SJSA1 (cell line): ENCODE data around the gene RNLS. TPM values are rescaled to one million over a fixed set of nuclear protein-coding genes. Genes with fewer than 3 reads are reported as not detected.
A peak's percentile ranks its signal among the peaks of the same experiment; 100 is the strongest.

Experiments used
- DNase-seq, 2 experiments: peaks; one replicate each; pipeline ENCODE4 v3.0.0-alpha.2; 2015 to 2020; ENCODE audit warnings: low spot score in 2 of 2, low read depth in 1 of 2
- H3K27ac ChIP-seq: fragments of 250-450 bp; sonication (Bioruptor Pico); 2 replicates; pipeline ENCODE4 v1.5.1; 2020; ENCODE audit warnings: mild to moderate bottlenecking, moderate library complexity
- H3K27me3 ChIP-seq: fragments of 250-450 bp; sonication (Bioruptor Pico); replicated peaks from 2 replicates; pipeline ENCODE4 v1.5.1; 2020; ENCODE audit warnings: mild to moderate bottlenecking, moderate library complexity
- H3K36me3 ChIP-seq: fragments of 250-450 bp; sonication (Bioruptor Pico); 2 replicates; pipeline ENCODE4 v1.5.1; 2020; ENCODE audit warnings: mild to moderate bottlenecking
- H3K4me1 ChIP-seq: fragments of 250-450 bp; sonication (Bioruptor Pico); replicated peaks from 2 replicates; pipeline ENCODE4 v1.6.1; 2021; ENCODE audit warnings: mild to moderate bottlenecking
- H3K4me3 ChIP-seq: fragments of 250-450 bp; sonication (Bioruptor Pico); 2 replicates; pipeline ENCODE4 v1.5.1; 2020; ENCODE audit warnings: mild to moderate bottlenecking
- H3K9me3 ChIP-seq: fragments of 250-450 bp; sonication (Bioruptor Pico); replicated peaks from 2 replicates; pipeline ENCODE4 v1.5.1; 2020; ENCODE audit warnings: mild to moderate bottlenecking
- total RNA-seq: library from RNA; depleted of rRNA; stranded (reverse); fragments of >200 nt; shearing (Covaris generic); gene quantifications from 2 replicates; pipeline ENCODE4 v1.2.3, GENCODE V29; 2014

Gene RNLS
- total RNA-seq, 1 experiment from 2014 or later = not detected

DNA sequence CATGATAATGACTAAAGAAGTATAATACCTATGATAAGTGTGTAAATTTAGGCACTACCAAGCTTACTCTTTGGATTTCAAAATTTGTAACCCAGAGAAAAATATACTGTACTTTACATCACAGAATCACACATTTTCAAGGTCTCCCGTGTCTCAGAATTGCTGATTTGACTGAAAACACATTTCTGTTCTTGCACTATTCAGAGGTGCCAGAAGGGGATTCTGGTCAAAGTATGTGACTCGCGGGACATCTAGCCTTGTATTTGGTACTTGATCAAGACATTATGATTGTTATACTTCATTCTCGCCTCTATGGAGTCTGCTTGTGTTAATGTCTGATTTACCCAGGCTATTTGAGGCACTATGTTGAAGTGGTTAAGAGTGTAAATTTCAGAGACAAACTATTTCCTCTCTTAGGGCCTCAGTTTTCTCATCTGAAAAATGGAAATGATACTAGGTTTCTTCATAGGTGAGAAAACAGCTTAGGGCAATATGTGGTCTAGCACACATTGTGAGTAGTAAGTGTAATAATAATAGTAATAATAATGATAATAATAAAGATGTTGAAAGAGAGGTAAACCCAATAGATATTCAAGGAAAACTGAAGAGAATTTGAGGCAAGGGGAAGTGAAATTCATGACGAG lies 320.4 kb downstream of the RNLS start:
- no peaks in the 10 kb centered on the region for H3K27me3 ChIP-seq
- H3K27ac ChIP-seq = no peak overlapping the region
- no peaks in the 10 kb centered on the region for H3K9me3 ChIP-seq
- no peak for DNase-seq
- H3K36me3 ChIP-seq = no peaks in the 10 kb centered on the region
- no peaks in the 10 kb centered on the region for H3K4me1 ChIP-seq
- no peak overlapping the region for H3K4me3 ChIP-seq

DNA sequence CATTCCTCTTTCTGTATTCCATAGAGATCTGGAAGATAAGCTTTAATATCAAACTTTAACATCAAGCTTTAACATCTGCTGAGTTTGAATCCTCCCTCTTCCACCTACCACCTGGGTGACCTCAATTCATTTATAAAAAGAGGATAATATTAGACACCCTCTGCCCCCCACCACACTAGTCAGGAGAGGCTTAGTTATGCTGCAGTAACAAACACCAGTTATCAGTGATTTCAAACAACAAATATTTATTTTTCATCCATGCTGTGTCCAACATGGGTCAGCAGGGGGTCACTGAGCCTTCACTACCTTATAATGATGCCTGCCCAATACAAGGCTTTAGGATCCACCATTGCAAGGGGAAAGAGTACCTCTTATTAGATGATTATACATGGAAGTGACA lies 322.0 kb downstream of the RNLS start:
- no peaks in the 10 kb centered on the region for H3K4me1 ChIP-seq
- no peak overlapping the region for H3K27ac ChIP-seq
- H3K9me3 ChIP-seq = no peaks in the 10 kb centered on the region
- H3K27me3 ChIP-seq = no peaks in the 10 kb centered on the region
- H3K4me3 ChIP-seq = no peak overlapping the region
- DNase-seq = no peak
- H3K36me3 ChIP-seq = no peaks in the 10 kb centered on the region

DNA sequence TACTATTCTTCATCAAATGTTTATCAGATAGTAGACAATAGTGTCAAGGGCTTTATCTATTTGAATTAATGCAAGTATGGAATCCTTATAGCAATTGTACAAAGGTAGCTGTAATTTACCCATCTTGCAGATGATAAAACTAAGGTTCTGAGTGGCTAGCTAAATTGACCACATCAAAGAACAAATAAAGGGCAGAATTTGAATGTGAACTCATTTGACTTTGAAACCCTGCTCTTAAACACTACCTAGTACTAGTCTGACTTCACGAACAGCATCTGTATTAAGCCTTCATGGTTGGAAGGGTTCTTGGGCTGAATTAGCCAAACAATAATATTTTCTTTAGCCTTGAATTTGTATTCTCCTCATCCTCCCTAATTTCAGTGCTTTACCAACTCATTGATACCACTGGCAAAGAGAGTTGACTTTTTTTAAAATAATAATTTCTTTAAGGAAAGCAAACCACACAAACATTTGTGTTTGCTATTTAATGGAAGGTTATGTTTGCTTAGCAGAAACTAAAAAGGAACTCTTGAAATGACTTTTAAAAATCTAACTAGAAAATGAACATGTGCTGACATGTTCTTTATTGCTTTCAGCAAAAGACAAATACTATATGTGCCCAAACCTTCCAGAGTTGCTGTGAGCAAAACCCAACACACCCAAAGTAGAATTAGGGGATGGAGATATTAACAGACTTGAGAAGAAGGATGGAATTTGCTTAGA lies 322.6 kb downstream of the RNLS start:
- Histone ChIP-seq H3K4me1 (no peaks in the 10 kb centered on the region), H3K4me3 (no peak overlapping the region)
- no peak for DNase-seq

DNA sequence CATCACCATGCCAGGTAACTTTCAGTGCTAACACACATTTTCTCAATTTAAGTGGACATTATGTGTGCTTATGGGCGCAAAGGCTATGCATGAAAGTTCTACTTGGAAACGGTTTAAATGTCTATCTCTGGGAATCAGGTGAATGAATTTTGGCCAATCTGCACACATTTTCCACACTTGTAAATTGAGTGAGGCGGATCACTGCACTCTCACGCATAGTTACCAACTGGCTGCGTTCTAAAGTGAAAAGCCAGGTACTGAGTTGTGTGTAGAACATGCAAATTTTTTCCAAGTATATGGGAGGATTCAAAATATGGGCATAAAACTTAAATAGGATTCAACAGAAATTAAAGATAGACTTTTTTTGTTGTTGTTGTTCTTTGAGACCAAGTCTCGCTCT lies 323.7 kb downstream of the RNLS start:
- H3K36me3 ChIP-seq = no peaks in the 10 kb centered on the region
- no peak overlapping the region for H3K27ac ChIP-seq
- H3K9me3 ChIP-seq = no peaks in the 10 kb centered on the region
- H3K4me1 ChIP-seq = peaks cover 4% of the 10 kb centered on the region
- H3K27me3 ChIP-seq = no peaks in the 10 kb centered on the region
- no peak for DNase-seq
- no peak overlapping the region for H3K4me3 ChIP-seq

More for the DNA sequence above, 322.6 kb downstream of the RNLS start:
- Histone ChIP-seq H3K36me3 (no peaks in the 10 kb centered on the region), H3K27me3 (no peaks in the 10 kb centered on the region), H3K9me3 (no peaks in the 10 kb centered on the region), H3K27ac (no peak overlapping the region)

DNA sequence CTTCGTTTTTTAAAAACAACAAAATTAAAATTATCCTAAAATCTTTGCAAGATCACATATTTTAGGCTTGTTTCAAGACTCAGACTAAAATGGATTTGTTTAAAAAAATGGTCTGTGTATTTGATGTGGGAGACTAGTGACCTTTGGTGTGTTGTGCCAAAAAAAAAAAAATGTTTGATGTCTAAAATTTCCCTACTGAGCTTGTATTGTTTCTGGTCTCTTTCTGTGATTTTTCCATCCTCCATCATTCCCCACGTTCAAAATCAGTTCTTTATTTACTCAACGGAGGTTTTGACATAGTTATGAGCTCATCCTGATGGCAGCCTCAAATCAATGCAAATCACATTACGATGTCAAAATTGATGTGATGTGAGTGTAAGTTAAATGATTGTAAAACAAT lies 326.2 kb downstream of the RNLS start:
- no peaks in the 10 kb centered on the region for H3K27me3 ChIP-seq
- H3K36me3 ChIP-seq = no peaks in the 10 kb centered on the region
- H3K4me3 ChIP-seq = no peak overlapping the region
- H3K9me3 ChIP-seq = no peaks in the 10 kb centered on the region
- H3K27ac ChIP-seq = no peak overlapping the region
- H3K4me1 ChIP-seq = peaks cover 10% of the 10 kb centered on the region
- DNase-seq = no peak

DNA sequence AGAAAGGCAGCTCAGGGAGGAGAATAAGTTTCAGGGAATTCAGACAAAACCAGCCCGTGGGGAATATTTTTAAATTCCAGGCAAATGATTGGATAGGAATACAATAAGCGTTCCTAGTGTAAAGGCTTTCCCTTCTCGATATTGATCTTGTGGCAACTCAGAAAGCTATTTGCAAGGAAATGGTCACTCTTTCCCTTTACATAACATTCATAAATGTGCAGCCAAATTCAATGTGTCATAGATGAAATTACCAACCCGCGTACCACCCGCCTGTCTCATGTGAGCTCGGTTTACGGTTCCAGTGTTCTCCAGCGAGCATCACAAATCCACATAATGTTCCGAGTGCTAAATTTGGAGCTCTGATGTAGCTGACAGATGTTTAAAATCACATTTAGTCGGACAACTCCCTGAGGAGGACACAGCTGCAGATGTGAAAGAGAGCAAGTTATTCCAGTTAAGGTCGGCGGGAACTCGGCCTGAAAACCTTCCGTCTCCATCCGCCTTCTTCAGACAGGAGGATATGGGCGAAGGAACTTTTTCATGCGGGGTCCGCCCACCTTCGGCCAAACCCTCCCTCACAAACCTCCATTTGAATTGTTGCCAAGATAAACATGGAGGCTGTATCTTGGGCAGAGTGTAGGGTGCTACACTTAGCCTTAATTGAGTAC lies 327.0 kb downstream of the RNLS start:
- Histone ChIP-seq H3K27ac (no peak overlapping the region), H3K36me3 (no peaks in the 10 kb centered on the region), H3K27me3 (no peaks in the 10 kb centered on the region), H3K4me1 (peaks cover 10% of the 10 kb centered on the region), H3K9me3 (no peaks in the 10 kb centered on the region), H3K4me3 (no peak overlapping the region)
- no peak for DNase-seq

DNA sequence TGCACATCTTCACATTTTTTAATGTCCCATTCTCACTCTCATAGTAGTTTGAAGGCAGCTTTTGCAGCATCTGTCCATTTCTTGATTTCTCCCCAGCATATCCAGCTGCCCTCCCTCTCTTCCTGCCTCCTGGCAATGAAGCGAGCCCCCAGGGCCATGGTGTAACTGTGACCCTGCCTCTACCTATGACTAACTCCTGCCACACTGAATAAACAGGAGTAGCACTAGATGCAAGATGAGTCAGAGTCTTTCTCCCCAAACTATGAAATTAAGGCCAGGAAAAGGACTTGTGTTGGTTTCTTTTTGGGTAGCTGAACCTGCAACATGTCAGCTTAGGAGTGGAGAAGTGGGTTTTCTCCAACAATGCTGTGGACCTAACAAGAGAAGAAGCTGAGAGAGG lies 329.0 kb downstream of the RNLS start:
- H3K4me3 ChIP-seq = no peak overlapping the region
- no peaks in the 10 kb centered on the region for H3K9me3 ChIP-seq
- no peaks in the 10 kb centered on the region for H3K27me3 ChIP-seq
- no peak overlapping the region for H3K27ac ChIP-seq
- peak; percentile 42 to 52 for DNase-seq
- peaks cover 13% of the 10 kb centered on the region for H3K4me1 ChIP-seq
- H3K36me3 ChIP-seq = no peaks in the 10 kb centered on the region

DNA sequence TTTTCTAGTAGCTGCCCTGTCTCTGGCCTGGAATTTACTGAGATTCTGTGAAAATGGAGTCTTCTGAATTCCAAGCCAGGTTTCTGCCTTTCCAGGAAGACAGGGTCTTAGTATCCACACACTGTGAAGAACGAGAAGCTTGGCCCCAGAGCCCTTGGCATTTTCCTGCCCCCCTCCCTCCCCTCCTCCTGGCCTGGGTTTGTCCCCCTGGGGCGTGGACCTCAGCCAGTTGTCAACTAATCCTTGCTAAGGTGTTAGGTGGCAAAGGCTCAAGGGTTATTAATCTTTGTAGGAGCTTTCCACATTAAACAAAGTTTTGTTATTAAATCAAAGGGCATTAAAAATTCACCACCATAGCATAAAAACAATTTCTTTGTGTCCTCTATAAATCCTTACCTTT lies 329.5 kb downstream of the RNLS start:
- Histone ChIP-seq H3K9me3 (no peaks in the 10 kb centered on the region), H3K36me3 (no peaks in the 10 kb centered on the region), H3K27ac (no peak overlapping the region), H3K27me3 (no peaks in the 10 kb centered on the region), H3K4me3 (no peak overlapping the region), H3K4me1 (peaks cover 13% of the 10 kb centered on the region)
- DNase-seq = no peak

DNA sequence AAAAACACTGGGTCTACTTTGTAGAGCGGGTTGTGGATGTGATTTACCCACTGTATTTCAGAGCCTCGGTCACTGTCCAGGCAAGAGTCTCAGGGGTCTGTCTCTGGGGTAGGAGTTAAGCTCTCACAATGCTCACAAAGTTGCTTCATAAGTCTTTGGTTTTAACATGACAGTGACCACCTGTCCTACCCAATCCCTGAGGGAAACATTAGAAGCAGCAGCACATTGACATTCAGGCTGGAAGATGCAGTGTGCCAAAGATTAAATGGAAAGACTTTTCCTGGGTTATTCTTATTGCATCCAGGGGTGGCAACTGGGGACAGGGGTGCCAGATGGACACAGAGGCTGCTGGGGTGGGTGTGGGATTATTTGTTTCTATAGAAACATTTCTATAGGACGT lies 330.0 kb downstream of the RNLS start:
- no peaks in the 10 kb centered on the region for H3K9me3 ChIP-seq
- H3K4me3 ChIP-seq = no peak overlapping the region
- no peak overlapping the region for H3K27ac ChIP-seq
- no peaks in the 10 kb centered on the region for H3K36me3 ChIP-seq
- H3K4me1 ChIP-seq = peaks cover 13% of the 10 kb centered on the region
- DNase-seq = no peak
- H3K27me3 ChIP-seq = no peaks in the 10 kb centered on the region

DNA sequence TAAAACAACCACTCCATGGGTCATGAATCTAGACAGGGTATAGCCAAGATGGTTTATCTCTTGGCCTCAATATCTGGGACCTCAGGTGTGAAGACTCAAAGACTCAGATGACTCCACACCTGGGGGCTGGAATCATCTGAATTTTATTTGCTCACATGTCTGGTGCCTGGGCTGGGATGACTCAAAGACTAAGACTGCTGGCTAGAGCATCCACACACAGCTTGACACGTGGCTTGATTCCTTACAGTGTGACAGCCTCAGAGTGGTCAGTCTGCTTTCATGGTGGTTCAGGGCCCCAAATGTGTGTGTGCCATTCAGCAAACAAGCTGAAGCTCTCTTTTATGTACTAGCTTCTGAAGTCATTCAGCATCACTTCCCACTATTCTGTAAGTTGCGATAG lies 333.7 kb downstream of the RNLS start:
- H3K4me1 ChIP-seq = peaks cover 10% of the 10 kb centered on the region

DNA sequence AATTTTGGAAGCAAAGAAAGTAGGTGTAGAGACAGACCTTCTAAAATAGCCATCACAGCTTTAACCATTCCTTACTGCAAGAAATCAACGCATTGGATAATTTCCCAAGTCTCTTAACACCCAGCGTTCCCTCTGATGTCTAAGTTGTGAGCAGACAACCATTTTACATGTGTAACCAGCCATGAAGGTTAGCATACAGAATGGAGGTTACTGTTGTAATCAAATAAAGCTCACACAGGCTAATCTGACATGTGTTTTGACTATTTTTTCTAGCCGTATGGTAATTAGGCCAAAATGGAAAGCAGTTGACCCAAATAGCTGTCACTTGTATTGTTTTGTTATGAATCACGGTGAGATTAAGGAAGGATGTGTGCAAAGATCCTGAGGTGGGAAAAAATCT lies 336.4 kb downstream of the RNLS start:
- no peak overlapping the region for H3K27ac ChIP-seq

More for the DNA sequence above, 333.7 kb downstream of the RNLS start:
- H3K4me3 ChIP-seq = no peak overlapping the region
- no peaks in the 10 kb centered on the region for H3K27me3 ChIP-seq
- no peak for DNase-seq
- H3K27ac ChIP-seq = no peak overlapping the region
- H3K9me3 ChIP-seq = no peaks in the 10 kb centered on the region
- no peaks in the 10 kb centered on the region for H3K36me3 ChIP-seq

DNA sequence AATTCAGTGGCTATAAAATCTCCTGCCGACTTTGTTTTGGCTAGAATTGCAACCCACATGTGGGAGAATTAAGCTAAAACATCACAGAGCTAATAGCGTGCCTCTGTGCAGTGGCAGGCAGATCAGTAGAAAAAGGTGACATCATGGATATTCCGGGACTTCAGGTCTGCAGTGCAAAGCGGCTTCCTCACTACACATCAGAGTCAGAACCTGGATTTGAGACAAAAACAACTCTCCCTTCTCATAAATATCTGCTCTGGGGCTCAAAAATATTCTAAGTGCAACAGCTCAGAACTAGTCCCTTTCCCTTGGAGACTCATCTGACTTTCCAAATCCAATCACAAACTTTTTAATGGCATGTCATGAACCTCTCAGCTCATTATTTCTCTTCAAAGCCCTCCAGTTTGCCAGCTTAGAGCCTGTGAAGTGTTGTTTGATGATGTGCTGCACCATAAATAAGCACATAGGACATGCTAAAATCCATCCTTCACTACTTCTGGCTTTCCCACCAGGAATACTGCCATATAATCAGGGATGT lies 337.1 kb downstream of the RNLS start:
- Histone ChIP-seq H3K27me3 (no peaks in the 10 kb centered on the region), H3K27ac (no peak overlapping the region), H3K9me3 (no peaks in the 10 kb centered on the region), H3K4me3 (no peak overlapping the region), H3K4me1 (0 out of 2 replicates have a peak, but pooled peaks cover 2% of the 10 kb centered on the region), H3K36me3 (no peaks in the 10 kb centered on the region)
- no peak for DNase-seq

More for the DNA sequence above, 336.4 kb downstream of the RNLS start:
- Histone ChIP-seq H3K36me3 (no peaks in the 10 kb centered on the region), H3K4me1 (0 out of 2 replicates have a peak, but pooled peaks cover 2% of the 10 kb centered on the region), H3K27me3 (no peaks in the 10 kb centered on the region), H3K9me3 (no peaks in the 10 kb centered on the region), H3K4me3 (no peak overlapping the region)
- no peak for DNase-seq

DNA sequence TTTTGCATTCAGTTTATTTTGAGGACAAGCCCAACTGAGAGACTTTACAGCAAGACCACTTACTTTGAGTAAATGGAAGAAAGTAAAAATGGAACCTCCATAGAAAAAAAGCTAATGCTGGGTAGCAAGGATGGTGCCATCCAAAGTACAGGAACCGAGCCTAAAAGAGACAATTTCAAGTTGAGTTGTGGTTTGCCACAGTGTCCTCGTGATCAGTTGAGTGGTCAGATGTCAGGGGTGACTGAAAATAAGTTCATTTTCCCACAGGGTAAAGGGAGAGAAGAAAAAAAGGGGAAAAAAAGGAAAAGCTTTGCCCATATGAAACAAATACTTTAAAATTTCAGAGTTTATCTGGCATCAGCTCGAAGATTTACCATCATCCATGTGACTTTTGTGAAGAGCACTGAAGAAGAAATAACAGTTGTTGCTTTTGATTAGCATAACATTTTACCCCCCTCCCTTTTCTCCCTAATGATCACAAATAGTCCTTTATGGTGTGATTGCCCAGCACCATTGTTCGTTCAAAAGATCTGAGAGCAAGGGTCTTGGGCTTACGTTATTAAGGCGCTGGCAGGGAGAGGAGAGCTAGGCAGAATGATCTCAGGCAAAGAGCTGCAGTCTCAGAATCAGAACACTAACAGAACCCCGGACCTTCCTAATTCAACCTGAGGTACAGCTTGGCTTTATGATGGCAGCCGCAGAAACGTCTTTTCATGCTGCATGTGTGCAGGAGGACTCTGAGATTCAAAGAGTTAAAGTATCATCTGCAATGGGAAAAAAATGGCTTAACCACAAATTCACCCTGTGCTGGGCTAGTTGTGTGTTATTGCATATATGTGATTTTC lies 338.1 kb downstream of the RNLS start:
- no peaks in the 10 kb centered on the region for H3K36me3 ChIP-seq
- H3K27ac ChIP-seq = no peak overlapping the region
- H3K9me3 ChIP-seq = no peaks in the 10 kb centered on the region
- no peaks in the 10 kb centered on the region for H3K27me3 ChIP-seq
- no peak overlapping the region for H3K4me3 ChIP-seq
- H3K4me1 ChIP-seq = 0 out of 2 replicates have a peak, but pooled peaks cover under 1% of the 10 kb centered on the region
- no peak for DNase-seq
